LNCaP clone FGC (cell line): ENCODE data around the gene CERS2.

ENCODE experiments used
- DNase-seq: peaks from one replicate; pipeline ENCODE4 v3.0.0-alpha.2; 2011; ENCODE audit warnings: low read depth
- H3K4me3 ChIP-seq: 2 replicates; pipeline ENCODE4 v1.5.1; 2011; ENCODE audit warnings: mild to moderate bottlenecking, low read depth, low read length, control low read depth
- TF ChIP-seq, protein P1 (sequence below): IDR thresholded peaks from 2 replicates; pipeline ENCODE4 v1.5.1; 2012; ENCODE audit warnings: mild to moderate bottlenecking; ENCODE audit not compliant: control insufficient read depth, insufficient read depth; ENCODE audit errors: extremely low read depth

The CERS2 gene

DNA sequence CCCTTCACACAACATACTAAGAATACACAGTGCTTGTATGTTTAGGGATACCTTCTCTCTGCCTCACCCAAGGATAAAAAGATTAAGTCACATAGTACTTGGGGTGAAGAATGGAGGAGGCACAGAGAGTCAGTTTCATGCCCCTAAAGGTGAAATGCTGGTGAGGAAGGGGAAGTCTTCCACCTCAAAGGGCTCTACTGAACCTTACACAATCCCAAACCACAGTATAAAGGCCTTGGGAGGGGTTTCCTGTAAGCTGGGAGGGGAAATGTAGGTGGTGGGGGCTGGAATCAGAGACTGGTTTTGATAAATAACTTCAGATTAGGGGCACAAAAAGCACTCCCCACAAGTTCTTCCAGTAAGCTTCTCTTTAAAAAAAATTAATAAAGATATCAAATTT, 28.5 kb upstream of the CERS2 start:
- TF ChIP-seq, protein P1, sequence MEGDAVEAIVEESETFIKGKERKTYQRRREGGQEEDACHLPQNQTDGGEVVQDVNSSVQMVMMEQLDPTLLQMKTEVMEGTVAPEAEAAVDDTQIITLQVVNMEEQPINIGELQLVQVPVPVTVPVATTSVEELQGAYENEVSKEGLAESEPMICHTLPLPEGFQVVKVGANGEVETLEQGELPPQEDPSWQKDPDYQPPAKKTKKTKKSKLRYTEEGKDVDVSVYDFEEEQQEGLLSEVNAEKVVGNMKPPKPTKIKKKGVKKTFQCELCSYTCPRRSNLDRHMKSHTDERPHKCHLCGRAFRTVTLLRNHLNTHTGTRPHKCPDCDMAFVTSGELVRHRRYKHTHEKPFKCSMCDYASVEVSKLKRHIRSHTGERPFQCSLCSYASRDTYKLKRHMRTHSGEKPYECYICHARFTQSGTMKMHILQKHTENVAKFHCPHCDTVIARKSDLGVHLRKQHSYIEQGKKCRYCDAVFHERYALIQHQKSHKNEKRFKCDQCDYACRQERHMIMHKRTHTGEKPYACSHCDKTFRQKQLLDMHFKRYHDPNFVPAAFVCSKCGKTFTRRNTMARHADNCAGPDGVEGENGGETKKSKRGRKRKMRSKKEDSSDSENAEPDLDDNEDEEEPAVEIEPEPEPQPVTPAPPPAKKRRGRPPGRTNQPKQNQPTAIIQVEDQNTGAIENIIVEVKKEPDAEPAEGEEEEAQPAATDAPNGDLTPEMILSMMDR = no peak
- DNase-seq = no peak
- no peak overlapping the region for H3K4me3 ChIP-seq

DNA sequence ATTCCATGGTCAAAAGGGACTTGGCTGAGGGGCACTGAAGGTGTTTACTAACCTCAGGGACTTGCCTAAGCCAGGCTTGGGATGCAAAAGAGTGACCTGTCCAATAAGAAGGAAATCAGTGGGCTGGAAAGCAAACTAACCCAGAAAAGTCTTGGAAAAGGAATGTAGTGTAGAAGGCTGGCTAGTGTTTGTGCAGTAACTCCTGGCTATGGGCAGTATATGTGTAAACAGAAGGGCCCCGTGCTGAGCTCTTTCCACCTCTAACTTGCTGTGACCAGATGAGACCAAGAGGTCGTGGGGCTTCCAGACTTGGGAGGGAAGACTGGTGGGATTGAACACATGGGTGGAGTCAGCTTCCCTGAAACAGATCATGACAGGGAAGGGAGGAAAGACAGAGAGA, 28.0 kb upstream of the CERS2 start:
- no peak overlapping the region for H3K4me3 ChIP-seq
- DNase-seq = no peak
- TF ChIP-seq, protein P1 = no peak

DNA sequence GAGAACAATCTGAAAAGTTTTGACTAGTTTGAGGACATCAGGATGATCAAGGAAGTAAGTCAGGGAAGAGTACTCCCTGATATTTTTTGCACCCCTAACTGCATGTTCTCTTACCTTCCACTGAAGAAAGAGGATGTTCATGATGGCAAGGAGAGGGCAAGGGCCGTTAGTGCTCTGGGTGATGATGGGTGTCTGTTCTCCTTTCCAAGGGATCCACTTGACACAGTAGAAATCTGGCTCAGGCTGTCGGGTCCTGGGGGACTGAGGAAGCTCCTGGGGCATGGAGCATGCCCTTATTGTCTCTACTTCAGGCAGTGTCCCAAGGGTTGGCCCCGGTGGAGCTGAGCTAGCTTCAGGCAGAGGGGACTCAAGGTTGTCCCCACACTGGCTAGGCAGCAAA, 27.4 kb upstream of the CERS2 start:
- DNase-seq = no peak
- TF ChIP-seq, protein P1 = no peak
- no peak overlapping the region for H3K4me3 ChIP-seq

DNA sequence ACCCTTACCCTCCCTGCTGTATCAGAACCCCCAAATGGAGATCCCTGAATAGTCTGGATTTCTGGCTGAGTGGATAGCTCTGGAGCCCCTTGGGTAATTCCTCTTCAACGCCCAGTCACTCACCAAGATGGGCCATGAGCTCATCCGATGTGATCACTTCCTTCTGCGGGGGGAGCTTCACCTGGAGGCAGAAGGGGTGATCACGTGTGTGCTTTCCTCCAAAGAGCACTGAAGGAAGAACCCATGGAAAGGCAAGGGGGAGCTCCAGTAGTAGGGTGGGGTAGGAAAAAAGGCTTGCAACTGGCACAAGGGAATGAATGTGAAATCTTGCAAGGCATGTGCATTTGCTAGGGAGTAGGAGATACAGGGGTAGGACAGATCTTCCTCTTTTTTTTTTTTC, 27.0 kb upstream of the CERS2 start:
- TF ChIP-seq, protein P1 = no peak
- H3K4me3 ChIP-seq = no peak overlapping the region
- DNase-seq = no peak

DNA sequence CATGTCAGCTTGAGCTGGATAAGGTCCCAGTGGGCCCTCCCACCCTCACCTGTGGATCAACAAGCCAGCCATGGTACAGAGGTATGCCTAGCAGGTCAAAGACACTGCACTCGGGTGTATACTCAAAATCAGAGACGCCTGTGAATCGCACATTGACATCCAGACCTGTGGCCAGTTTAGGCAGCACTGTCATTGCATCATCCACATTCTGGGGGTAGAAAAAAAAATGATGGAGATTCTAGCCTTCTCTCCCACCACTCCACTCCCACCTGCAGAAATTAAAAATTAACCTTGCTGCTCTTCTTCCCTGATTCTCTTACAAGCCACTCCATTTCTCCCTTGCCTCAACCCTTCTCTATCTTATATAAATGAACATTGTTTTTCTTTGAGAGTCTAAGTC, 25.8 kb upstream of the CERS2 start:
- TF ChIP-seq, protein P1 = no peak
- H3K4me3 ChIP-seq = no peak overlapping the region
- DNase-seq = no peak

DNA sequence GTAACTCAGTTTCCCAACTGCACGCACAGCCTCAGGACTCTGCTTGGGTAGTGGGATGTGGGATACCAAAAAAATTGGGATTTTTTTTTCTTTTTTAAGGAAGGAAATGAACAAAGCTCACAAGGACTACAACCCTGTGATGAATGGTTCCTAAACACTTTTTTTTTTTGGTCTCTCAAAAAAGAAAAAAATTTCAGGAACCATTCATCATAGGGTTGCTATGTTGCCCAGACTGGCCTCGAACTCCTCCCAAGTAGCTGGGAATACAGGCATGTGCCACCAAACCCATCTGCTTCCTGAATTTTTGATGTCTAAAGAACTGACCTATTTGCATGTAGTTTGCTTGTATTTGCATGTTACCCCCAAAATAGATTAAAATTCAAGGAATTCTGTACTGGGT, 25.3 kb upstream of the CERS2 start:
- no peak for DNase-seq
- TF ChIP-seq, protein P1 = no peak
- no peak overlapping the region for H3K4me3 ChIP-seq

DNA sequence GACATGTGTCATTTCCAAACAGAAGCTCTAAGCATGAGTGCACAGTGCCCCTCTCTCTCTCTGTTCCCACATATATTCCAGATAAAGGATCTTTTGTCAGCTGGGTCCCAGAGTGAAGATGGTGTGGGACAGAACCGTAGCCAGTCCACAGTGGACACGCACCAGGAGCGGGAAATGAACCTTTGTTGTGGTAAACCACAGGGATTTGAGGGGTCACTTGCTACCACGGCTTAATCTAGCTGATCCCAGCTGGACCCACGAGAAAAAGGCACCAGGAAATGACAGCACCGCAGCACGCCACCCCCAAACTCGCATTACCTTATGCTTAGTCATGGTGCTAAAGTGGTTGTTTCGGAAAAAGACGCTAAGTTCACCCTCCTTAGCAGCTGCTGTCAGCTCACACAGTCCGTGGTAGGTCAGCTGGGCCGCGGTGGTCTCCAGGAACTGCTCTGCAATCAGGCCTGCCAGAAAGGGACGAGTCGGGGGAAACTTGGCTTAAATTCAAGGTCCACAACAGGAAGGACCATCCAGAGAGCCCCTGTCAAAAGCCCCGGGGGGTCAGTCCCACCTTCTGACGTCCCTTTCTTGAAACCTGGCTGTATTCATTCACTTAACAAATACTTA, 24.5 kb upstream of the CERS2 start:
- TF ChIP-seq, protein P1 = no peak
- no peak for DNase-seq
- no peak overlapping the region for H3K4me3 ChIP-seq
